Liver (tissue), 9 donors: ENCODE measurements around the gene CDK13. TPM values are rescaled to one million over a fixed set of nuclear protein-coding genes. Genes with fewer than 3 reads are reported as not detected.

Experiments
- DNase-seq: peaks from one replicate; pipeline ENCODE4 v3.0.0-alpha.2; 2017; ENCODE audit warnings: low spot score
- H3K27ac ChIP-seq, 2 donors: one replicate each; pipeline ENCODE4 v1.7.0; 2013; ENCODE audit warnings: inconsistent platforms in 2 of 2, low read length in 2 of 2, control low read depth in 1 of 2, low read depth in 1 of 2, mild to moderate bottlenecking in 1 of 2
- H3K27me3 ChIP-seq, 4 donors: one replicate each; pipeline versions ENCODE4 v1.6.1 to v1.7.0; 2013; ENCODE audit warnings: low read length in 3 of 4, inconsistent platforms in 1 of 4, mild to moderate bottlenecking in 1 of 4, moderate library complexity in 1 of 4; ENCODE audit not compliant: control insufficient read depth in 4 of 4, insufficient read depth in 4 of 4
- H3K36me3 ChIP-seq, 4 donors: one replicate each; pipeline versions ENCODE4 v1.6.1 to v1.7.0; 2013; ENCODE audit warnings: low read length in 3 of 4, mild to moderate bottlenecking in 3 of 4, low read depth in 1 of 4, moderate library complexity in 1 of 4; ENCODE audit not compliant: control insufficient read depth in 4 of 4, insufficient read depth in 3 of 4
- H3K4me1 ChIP-seq, 4 donors: one replicate each; pipeline versions ENCODE4 v1.6.1 to v1.7.0; 2013; ENCODE audit warnings: low read length in 3 of 4, mild to moderate bottlenecking in 3 of 4, moderate library complexity in 1 of 4; ENCODE audit not compliant: control insufficient read depth in 4 of 4, insufficient read depth in 4 of 4
- H3K4me3 ChIP-seq, 3 donors: one replicate each; pipeline versions ENCODE4 v1.6.1 to v1.7.0; 2013; ENCODE audit warnings: low read length in 3 of 3, control low read depth in 1 of 3, low read depth in 1 of 3, mild to moderate bottlenecking in 1 of 3
- H3K9ac ChIP-seq, 2 donors: one replicate each; pipeline ENCODE4 v1.7.0; 2013; ENCODE audit warnings: low read length in 2 of 2, mild to moderate bottlenecking in 2 of 2, moderate library complexity in 2 of 2, control low read depth in 1 of 2, low read depth in 1 of 2
- H3K9me3 ChIP-seq, 4 donors: one replicate each; pipeline versions ENCODE4 v1.6.1 to v1.7.0; 2013; ENCODE audit warnings: low read length in 3 of 4; ENCODE audit not compliant: control insufficient read depth in 4 of 4
- ATF3 ChIP-seq: IDR thresholded peaks from 2 replicates; pipeline ENCODE4 v1.6.1; 2016; ENCODE audit warnings: antibody characterized with exemption
- CTCF ChIP-seq: fragments of 150-350 bp; IDR thresholded peaks from 2 replicates; pipeline ENCODE4 v1.5.1; 2017; ENCODE audit warnings: improper control_type of control experiment, low read depth, low read length; ENCODE audit not compliant: missing input control
- EGR1 ChIP-seq, 2 donors: IDR thresholded peaks; 2 replicates each; pipeline ENCODE4 v1.6.1; 2016 to 2018; ENCODE audit warnings: antibody characterized with exemption in 2 of 2, low read depth in 2 of 2
- FOXA1 ChIP-seq: IDR thresholded peaks from 2 replicates; pipeline ENCODE4 v1.6.1; 2016; ENCODE audit warnings: antibody characterized with exemption
- FOXA2 ChIP-seq: IDR thresholded peaks from 2 replicates; pipeline ENCODE4 v1.6.1; 2016; ENCODE audit warnings: antibody characterized with exemption
- GABPA ChIP-seq, 2 donors: IDR thresholded peaks in 1 of 2; conservative IDR thresholded peaks in 1 of 2; 2 replicates each; pipeline ENCODE4 v1.6.1; 2016; ENCODE audit warnings: antibody characterized with exemption in 2 of 2, mild to moderate bottlenecking in 1 of 2, moderate library complexity in 1 of 2
- HNF4A ChIP-seq, 2 donors: conservative IDR thresholded peaks; 2 replicates each; pipeline ENCODE4 v1.6.1; 2016; ENCODE audit warnings: antibody characterized with exemption in 2 of 2, mild to moderate bottlenecking in 2 of 2
- HNF4G ChIP-seq: IDR thresholded peaks from 2 replicates; pipeline ENCODE4 v1.6.1; 2016; ENCODE audit warnings: antibody characterized with exemption
- JUND ChIP-seq, 2 donors: IDR thresholded peaks; 2 replicates each; pipeline ENCODE4 v1.6.1; 2016; ENCODE audit warnings: antibody characterized with exemption in 2 of 2
- MAX ChIP-seq: IDR thresholded peaks from 2 replicates; pipeline ENCODE4 v1.6.1; 2016; ENCODE audit warnings: antibody characterized with exemption
- NR2F2 ChIP-seq: IDR thresholded peaks from 2 replicates; pipeline ENCODE4 v1.6.1; 2016; ENCODE audit warnings: antibody characterized with exemption
- RAD21 ChIP-seq, 2 donors: IDR thresholded peaks; 2 replicates each; pipeline ENCODE4 v1.6.1; 2016; ENCODE audit warnings: antibody characterized with exemption in 2 of 2, mild to moderate bottlenecking in 2 of 2
- REST ChIP-seq: IDR thresholded peaks from 2 replicates; pipeline ENCODE4 v1.6.1; 2016; ENCODE audit warnings: antibody characterized with exemption, mild to moderate bottlenecking
- RXRA ChIP-seq, 2 donors: IDR thresholded peaks; 2 replicates each; pipeline ENCODE4 v1.6.1; 2017 to 2018; ENCODE audit warnings: antibody characterized with exemption in 2 of 2, mild to moderate bottlenecking in 1 of 2
- SP1 ChIP-seq: IDR thresholded peaks from 2 replicates; pipeline ENCODE4 v1.6.1; 2018; ENCODE audit warnings: antibody characterized with exemption, mild to moderate bottlenecking
- TAF1 ChIP-seq: conservative IDR thresholded peaks from 2 replicates; pipeline ENCODE4 v1.6.1; 2016; ENCODE audit warnings: antibody characterized with exemption, mild to moderate bottlenecking
- YY1 ChIP-seq: IDR thresholded peaks from 2 replicates; pipeline ENCODE4 v1.6.1; 2016; ENCODE audit warnings: antibody characterized with exemption, mild to moderate bottlenecking
- ZBTB33 ChIP-seq: IDR thresholded peaks from 2 replicates; pipeline ENCODE4 v1.6.1; 2016; ENCODE audit warnings: antibody characterized with exemption
- WGBS: extraction: QIAGEN DNeasy Blood & Tissue Kit; methylation state at CpG from one replicate; pipeline ENCODE4 v1.1.7; 2013; 5-methylcytosine and 5-hydroxymethylcytosine counted together
- polyA plus RNA-seq, 2 donors: library from polyadenylated mRNA; stranded (reverse) in 1 of 2; unstranded in 1 of 2; fragments of 200-250 nt in 1 of 2; fragments of >200 nt in 1 of 2; fragmentation: Nextera tagmentation in 1 of 2; extraction: Ambion mirVana in 1 of 2; gene quantifications; one replicate each; pipeline versions ENCODE4 v1.2.1 to v1.2.3, GENCODE V29; 2013 to 2015
- total RNA-seq, 2 donors: library from RNA; depleted of rRNA; stranded (reverse); fragments of >200 nt; gene quantifications; one replicate each; pipeline ENCODE4 v1.2.3, GENCODE V29; 2014
- donor health status: healthy.
- donor health status: healthy.
- donor health status: healthy.
- donor health status: healthy.
- donor health status: healthy.

The CDK13 gene
- total and polyA plus RNA-seq, 4 donors = 8.8 to 51.1 (median 23.2) TPM

- Histone ChIP-seq H3K9ac (no peak overlapping the region), H3K27me3 (no peaks in the 10 kb centered on the region), H3K9me3 (no peaks in the 10 kb centered on the region), H3K36me3 (peaks cover 0 to 9% (median 4%) of the 10 kb centered on the region in 4 donors), H3K4me3 (no peak overlapping the region), H3K4me1 (no peaks in the 10 kb centered on the region), H3K27ac (no peak overlapping the region)
- TF ChIP-seq SP1 (no peak), YY1 (no peak), CTCF (no peak), ZBTB33 (no peak), MAX (no peak), EGR1 (IDR thresholded peaks at IDR 0.05; ENCODE audit: low read depth in 2 of 2) (no peak), JUND (IDR thresholded peaks at IDR 0.05) (no peak), ATF3 (no peak), TAF1 (no peak), RXRA (IDR thresholded peaks at IDR 0.05) (no peak), REST (no peak), GABPA (IDR thresholded peaks at IDR 0.05 in 1 of 2, conservative IDR thresholded peaks at IDR 0.05 in 1 of 2) (no peak), FOXA2 (no peak), HNF4G (no peak), FOXA1 (no peak), RAD21 (IDR thresholded peaks at IDR 0.05) (no peak), HNF4A (conservative IDR thresholded peaks at IDR 0.05) (no peak), NR2F2 (no peak)
- no peak for DNase-seq
- 95% methylated on average over 6 of the region's 6 CpGs for WGBS
Measured at GRCh38 chr7:40000734-40001315, 50.8 kb downstream of the CDK13 start.
